ENCODE measurements around the gene DOK3. TPM values are rescaled to one million over a fixed set of nuclear protein-coding genes. Genes with fewer than 3 reads are reported as not detected.

Gene DOK3
- total RNA-seq, 1 experiment from 2014 or later, result 8.0 TPM

DNA sequence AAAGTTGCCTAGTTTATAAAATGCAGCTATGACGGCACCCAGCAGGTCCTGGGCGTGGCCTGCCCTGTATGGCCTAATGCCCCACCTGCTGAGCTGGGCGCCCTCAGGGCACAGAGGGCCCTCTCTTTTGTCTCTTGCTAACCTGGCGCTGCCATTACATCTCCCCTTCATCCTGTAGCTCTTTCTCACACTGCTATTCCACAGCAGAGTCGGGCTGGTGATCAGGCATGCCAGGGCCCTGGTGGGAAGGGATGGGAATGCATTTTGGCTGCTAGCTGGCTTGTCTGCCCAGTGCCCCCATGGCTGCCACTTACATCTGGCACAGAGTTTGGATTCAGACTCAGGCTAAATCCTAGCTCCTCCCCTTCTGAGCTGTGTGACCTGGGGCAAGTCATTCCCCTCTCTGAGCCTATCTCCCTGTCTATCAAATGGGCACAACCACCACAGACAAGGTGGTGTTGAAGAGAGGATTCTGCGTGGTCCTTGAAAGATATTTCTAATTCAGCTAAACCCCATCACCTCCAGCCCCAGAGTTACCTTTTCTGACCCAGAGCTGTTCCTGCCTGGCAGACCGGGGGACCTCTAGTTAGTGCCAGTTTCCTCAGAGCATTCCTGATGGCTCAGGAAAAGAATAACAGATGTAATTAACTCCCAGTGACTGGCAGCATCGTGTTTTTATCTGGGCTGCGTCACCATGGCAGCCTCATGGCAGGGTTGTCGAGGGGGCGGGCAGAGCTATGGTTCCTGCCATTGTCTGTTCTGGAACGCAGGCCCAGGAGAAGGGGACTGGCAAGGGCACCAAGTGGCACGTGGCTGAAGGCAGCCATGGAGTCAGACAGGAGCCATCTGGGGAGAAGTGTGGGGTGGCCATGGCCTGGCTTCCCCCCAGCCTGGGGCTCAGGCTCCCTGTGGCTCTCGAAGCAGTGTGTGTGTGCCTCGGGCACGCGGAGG, 56.7 kb downstream of the DOK3 start:
- Histone ChIP-seq H3K27ac (ENCODE audit: low read depth, low read length) (peak overlapping the region; percentile 2; the same call in 1 of the 2 replicates), H4K20me1 (ENCODE audit: insufficient read depth) (no peaks in the 10 kb centered on the region), H3K9me3 (ENCODE audit: control insufficient read depth in 1 of 2, insufficient read depth in 1 of 2, low read depth in 1 of 2, low read length in 2 of 2) (no peaks in the 10 kb centered on the region), H3K4me1 (ENCODE audit: control insufficient read depth in 1 of 2, insufficient read depth in 2 of 2, low read length in 2 of 2) (peaks cover 27 to 75% of the 10 kb centered on the region in 2 experiments), H3K4me3 (replicated peaks in 1 of 2; ENCODE audit: low read depth in 1 of 2, low read length in 2 of 2) (no peak overlapping the region), H3K9ac (ENCODE audit: low read length) (peak overlapping the region; percentile 92; the same call in 1 of the 2 replicates), H3K4me2 (ENCODE audit: low read length) (peak overlapping the region; percentile 96), H3K9me2 (ENCODE audit: insufficient read depth) (no peaks in the 10 kb centered on the region), H2AFZ (ENCODE audit: low read depth, low read length, poor library complexity, severe bottlenecking) (no peak overlapping the region), H3K27me3 (ENCODE audit: insufficient read depth, low read length) (no peaks in the 10 kb centered on the region), H3K36me3 (ENCODE audit: control insufficient read depth in 1 of 2, insufficient read depth in 2 of 2, low read length in 2 of 2) (peaks cover 0 to 1% of the 10 kb centered on the region in 2 experiments; a peak in 1 of 4 replicates), H3K79me2 (ENCODE audit: insufficient read depth, low read length) (peaks cover 35% of the 10 kb centered on the region)
- TF ChIP-seq, protein P1, sequence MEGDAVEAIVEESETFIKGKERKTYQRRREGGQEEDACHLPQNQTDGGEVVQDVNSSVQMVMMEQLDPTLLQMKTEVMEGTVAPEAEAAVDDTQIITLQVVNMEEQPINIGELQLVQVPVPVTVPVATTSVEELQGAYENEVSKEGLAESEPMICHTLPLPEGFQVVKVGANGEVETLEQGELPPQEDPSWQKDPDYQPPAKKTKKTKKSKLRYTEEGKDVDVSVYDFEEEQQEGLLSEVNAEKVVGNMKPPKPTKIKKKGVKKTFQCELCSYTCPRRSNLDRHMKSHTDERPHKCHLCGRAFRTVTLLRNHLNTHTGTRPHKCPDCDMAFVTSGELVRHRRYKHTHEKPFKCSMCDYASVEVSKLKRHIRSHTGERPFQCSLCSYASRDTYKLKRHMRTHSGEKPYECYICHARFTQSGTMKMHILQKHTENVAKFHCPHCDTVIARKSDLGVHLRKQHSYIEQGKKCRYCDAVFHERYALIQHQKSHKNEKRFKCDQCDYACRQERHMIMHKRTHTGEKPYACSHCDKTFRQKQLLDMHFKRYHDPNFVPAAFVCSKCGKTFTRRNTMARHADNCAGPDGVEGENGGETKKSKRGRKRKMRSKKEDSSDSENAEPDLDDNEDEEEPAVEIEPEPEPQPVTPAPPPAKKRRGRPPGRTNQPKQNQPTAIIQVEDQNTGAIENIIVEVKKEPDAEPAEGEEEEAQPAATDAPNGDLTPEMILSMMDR (IDR thresholded peaks at IDR 0.05 in 2 of 3, conservative IDR thresholded peaks at IDR 0.05 in 1 of 3; ENCODE audit: borderline replicate concordance in 1 of 3, insufficient read depth in 1 of 3, low read depth in 2 of 3, low read length in 2 of 3), result peak in 1 of 3 experiments; percentile 23; a peak in 1 of 6 replicates
- no peak for TF ChIP-seq SIN3A (IDR thresholded peaks at IDR 0.05; ENCODE audit: low read depth)
- no TSS peak for BruUV-seq (replicated peaks)
- ATAC-seq, result no peak
- ChIA-PET RAD21 (ENCODE audit: low non-redundant PET in 1 of 2, low total read pairs in 2 of 2, uncharacterized antibody in 2 of 2, unreplicated experiment in 2 of 2) (interaction anchor here in 1 of 2 experiments (1.5 kb wide), 1 partner anchor 62 kb away, joined by 6 read pairs; no protein-coding TSS in a partner anchor), POLR2A (interaction anchor here (0.6 to 1.0 kb wide), 4 partner anchors 26 to 54 kb away, joined by 3 to 5 read pairs (median 4); partner anchors contain the start of gene GRK6), CTCF (interaction anchor here (1.9 to 6.8 kb wide), 4 partner anchors 27 to 143 kb away, joined by 5 to 85 read pairs (median 18); partner anchors contain the start of genes GRK6 and PFN3)
- intact Hi-C loops (cut with micrococcal nuclease), result no loop called here
- DNase-seq (ENCODE audit: low read depth, low spot score), result no peak

Other genes starting within 250 kb of the DOK3 start
- 13.5 TPM for gene RAB24, start 206.1 kb downstream of the DOK3 start, total RNA-seq (2021; ENCODE audit: unreplicated experiment)
- gene PRELID1, start 206.0 kb downstream of the DOK3 start, total RNA-seq (2021; ENCODE audit: unreplicated experiment), result 223 TPM
- 37.6 TPM for gene MXD3, start 197.9 kb downstream of the DOK3 start, total RNA-seq (2021; ENCODE audit: unreplicated experiment)
- gene LMAN2, start 158.2 kb downstream of the DOK3 start, total RNA-seq (2021; ENCODE audit: unreplicated experiment), result 128 TPM
- gene RGS14, start 151.9 kb downstream of the DOK3 start, total RNA-seq (2021; ENCODE audit: unreplicated experiment), result 9.4 TPM
- not detected for gene SLC34A1, start 125.4 kb downstream of the DOK3 start, total RNA-seq (2021; ENCODE audit: unreplicated experiment)
- gene PFN3, start 109.2 kb downstream of the DOK3 start, total RNA-seq (2021; ENCODE audit: unreplicated experiment), result not detected
- gene F12, start 100.3 kb downstream of the DOK3 start, total RNA-seq (2021; ENCODE audit: unreplicated experiment), result 30.0 TPM
- 89.3 TPM for gene GRK6, start 83.2 kb downstream of the DOK3 start, total RNA-seq (2021; ENCODE audit: unreplicated experiment)
- 39.9 TPM for gene PRR7, start 63.0 kb downstream of the DOK3 start, total RNA-seq (2021; ENCODE audit: unreplicated experiment)
- gene DBN1, start 36.2 kb downstream of the DOK3 start, total RNA-seq (2021; ENCODE audit: unreplicated experiment), result 144 TPM
- 153 TPM for gene PDLIM7, start 12.2 kb downstream of the DOK3 start, total RNA-seq (2021; ENCODE audit: unreplicated experiment)
- gene DDX41, start 7.1 kb upstream of the DOK3 start, total RNA-seq (2021; ENCODE audit: unreplicated experiment), result 141 TPM
- 54.0 TPM for gene FAM193B, start 44.7 kb upstream of the DOK3 start, total RNA-seq (2021; ENCODE audit: unreplicated experiment)
- 133 TPM for gene TMED9, start 82.4 kb upstream of the DOK3 start, total RNA-seq (2021; ENCODE audit: unreplicated experiment)
- 25.2 TPM for gene B4GALT7, start 90.3 kb upstream of the DOK3 start, total RNA-seq (2021; ENCODE audit: unreplicated experiment)